Tibial nerve (tissue), 4 donors: ENCODE measurements around the gene FCER1G. TPM values are rescaled to one million over a fixed set of nuclear protein-coding genes. Genes with fewer than 3 reads are reported as not detected.

ENCODE experiments used
- DNase-seq, 2 donors: peaks; one replicate each; pipeline ENCODE4 v3.0.0-alpha.2; 2019; ENCODE audit warnings: low spot score in 2 of 2
- H3K27ac ChIP-seq, 4 donors: fragments of 200-600 bp; sonication (generic) in 3 of 4; one replicate each; pipeline ENCODE4 v1.5.1; 2017 to 2019; ENCODE audit warnings: mild to moderate bottlenecking in 1 of 4
- H3K27me3 ChIP-seq, 2 donors: fragments of 200-600 bp; sonication (generic) in 1 of 2; one replicate each; pipeline versions ENCODE4 v1.5.1 to v1.6.0; 2017 to 2019
- H3K36me3 ChIP-seq, 3 donors: fragments of 200-600 bp; sonication (generic); one replicate each; pipeline ENCODE4 v1.5.1; 2018 to 2019
- H3K4me1 ChIP-seq, 4 donors: fragments of 200-600 bp; sonication (generic) in 3 of 4; one replicate each; pipeline ENCODE4 v1.5.1; 2017 to 2019
- H3K4me3 ChIP-seq, 4 donors: fragments of 200-600 bp; sonication (generic) in 3 of 4; one replicate each; pipeline ENCODE4 v1.5.1; 2017 to 2019; ENCODE audit warnings: mild to moderate bottlenecking in 1 of 4, moderate library complexity in 1 of 4
- H3K9me3 ChIP-seq, 4 donors: fragments of 200-600 bp; sonication (generic) in 3 of 4; one replicate each; pipeline ENCODE4 v1.5.1; 2017 to 2019
- EP300 ChIP-seq, 2 donors: sonication (generic); formaldehyde crosslinking; IDR thresholded peaks; one replicate each; pipeline ENCODE4 v1.6.1; 2017; ENCODE audit warnings: antibody characterized with exemption in 2 of 2, mild to moderate bottlenecking in 1 of 2
- POLR2A ChIP-seq, 2 donors: fragments of 450-650 bp; IDR thresholded peaks; one replicate each; pipeline ENCODE4 v1.6.1; 2017; ENCODE audit warnings: antibody characterized with exemption in 2 of 2, mild to moderate bottlenecking in 2 of 2, moderate library complexity in 2 of 2
- WGBS, 2 donors: methylation state at CpG; one replicate each; pipeline ENCODE4 v1.1.5; 2018; 5-methylcytosine and 5-hydroxymethylcytosine counted together
- total RNA-seq, 4 donors: library from RNA; depleted of rRNA; stranded (reverse); fragments of >200 nt; gene quantifications; one replicate each; pipeline ENCODE4 v1.1.0, GENCODE V29; 2016
- TF ChIP-seq, protein P1 (sequence below), 5 experiments: fragments of 200-600 bp in 3 of 5; fragments of 450-650 bp in 2 of 5; sonication (generic) in 3 of 5; IDR thresholded peaks; one replicate each; pipeline ENCODE4 v1.5.1; 2016 to 2019; ENCODE audit warnings: antibody characterized with exemption in 5 of 5, mild to moderate bottlenecking in 3 of 5, moderate library complexity in 2 of 5

Gene FCER1G
- total RNA-seq, 4 donors from 2014 or later = 40.6 to 190 (median 50.9) TPM

DNA sequence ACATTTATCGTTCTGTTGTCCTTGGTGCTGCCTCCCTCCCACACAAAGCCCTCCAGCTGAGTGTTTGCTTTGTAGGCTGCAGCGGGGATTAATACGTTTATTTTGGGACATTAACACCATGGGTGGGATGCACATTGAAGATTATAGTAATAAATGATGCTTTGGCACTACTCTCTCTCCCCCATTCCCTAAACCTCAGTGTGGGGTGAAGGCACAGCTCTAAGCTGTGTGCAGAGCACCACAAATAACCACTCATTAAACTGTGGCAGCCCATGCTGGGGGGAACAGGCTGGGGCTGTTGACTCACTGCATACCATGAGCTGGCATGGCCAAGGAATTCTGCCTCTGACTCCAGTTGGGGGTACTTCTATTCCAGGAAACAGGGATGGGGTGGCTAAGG lies 51.1 kb downstream of the FCER1G start:
- Histone ChIP-seq H3K27ac (no peak overlapping the region), H3K36me3 (no peaks in the 10 kb centered on the region), H3K4me3 (no peak overlapping the region), H3K4me1 (no peaks in the 10 kb centered on the region), H3K9me3 (no peaks in the 10 kb centered on the region), H3K27me3 (no peaks in the 10 kb centered on the region)
- DNase-seq = no peak
- TF ChIP-seq EP300 (IDR thresholded peaks at IDR 0.05) (no peak), POLR2A (IDR thresholded peaks at IDR 0.05) (no peak)
- TF ChIP-seq, protein P1, sequence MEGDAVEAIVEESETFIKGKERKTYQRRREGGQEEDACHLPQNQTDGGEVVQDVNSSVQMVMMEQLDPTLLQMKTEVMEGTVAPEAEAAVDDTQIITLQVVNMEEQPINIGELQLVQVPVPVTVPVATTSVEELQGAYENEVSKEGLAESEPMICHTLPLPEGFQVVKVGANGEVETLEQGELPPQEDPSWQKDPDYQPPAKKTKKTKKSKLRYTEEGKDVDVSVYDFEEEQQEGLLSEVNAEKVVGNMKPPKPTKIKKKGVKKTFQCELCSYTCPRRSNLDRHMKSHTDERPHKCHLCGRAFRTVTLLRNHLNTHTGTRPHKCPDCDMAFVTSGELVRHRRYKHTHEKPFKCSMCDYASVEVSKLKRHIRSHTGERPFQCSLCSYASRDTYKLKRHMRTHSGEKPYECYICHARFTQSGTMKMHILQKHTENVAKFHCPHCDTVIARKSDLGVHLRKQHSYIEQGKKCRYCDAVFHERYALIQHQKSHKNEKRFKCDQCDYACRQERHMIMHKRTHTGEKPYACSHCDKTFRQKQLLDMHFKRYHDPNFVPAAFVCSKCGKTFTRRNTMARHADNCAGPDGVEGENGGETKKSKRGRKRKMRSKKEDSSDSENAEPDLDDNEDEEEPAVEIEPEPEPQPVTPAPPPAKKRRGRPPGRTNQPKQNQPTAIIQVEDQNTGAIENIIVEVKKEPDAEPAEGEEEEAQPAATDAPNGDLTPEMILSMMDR (IDR thresholded peaks at IDR 0.05) = no peak
- 22 to 33% methylated on average over 3 of the region's 3 CpGs for WGBS, 2 donors

DNA sequence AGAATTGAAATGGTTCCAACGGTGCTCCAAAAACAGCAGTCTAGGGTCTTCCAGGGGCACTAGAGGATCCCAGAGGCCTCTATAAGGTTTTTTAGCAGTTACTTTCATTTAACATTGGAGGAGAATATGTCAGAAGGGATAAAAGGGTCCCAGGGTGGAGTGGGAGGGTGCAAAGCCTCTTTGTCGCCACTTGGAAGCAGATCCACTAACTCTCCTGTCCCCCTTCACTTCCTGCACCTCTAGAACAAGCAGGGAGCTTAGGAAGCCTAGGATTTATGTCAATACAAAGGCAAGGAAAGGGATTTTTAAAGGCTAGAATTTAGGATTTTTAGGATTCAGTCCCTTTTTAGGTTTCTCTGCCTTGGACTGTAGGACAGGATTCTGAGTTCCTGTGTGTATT lies 51.7 kb downstream of the FCER1G start:
- no peaks in the 10 kb centered on the region for H3K27me3 ChIP-seq
- H3K9me3 ChIP-seq = no peaks in the 10 kb centered on the region
- TF ChIP-seq, protein P1 (IDR thresholded peaks at IDR 0.05) = no peak
- TF ChIP-seq EP300 (IDR thresholded peaks at IDR 0.05) (no peak), POLR2A (IDR thresholded peaks at IDR 0.05) (no peak)
- DNase-seq = no peak
- no peak overlapping the region for H3K27ac ChIP-seq
- 51 to 64% methylated on average over 2 of the region's 2 CpGs for WGBS, 2 donors
- H3K4me1 ChIP-seq = no peaks in the 10 kb centered on the region
- no peaks in the 10 kb centered on the region for H3K36me3 ChIP-seq
- H3K4me3 ChIP-seq = no peak overlapping the region

- Histone ChIP-seq H3K27me3 (no peaks in the 10 kb centered on the region), H3K36me3 (no peaks in the 10 kb centered on the region), H3K4me1 (no peaks in the 10 kb centered on the region), H3K9me3 (no peaks in the 10 kb centered on the region), H3K27ac (no peak overlapping the region), H3K4me3 (no peak overlapping the region)
- WGBS, 2 donors = 58 to 62% methylated on average over 3 of the region's 3 CpGs
- TF ChIP-seq, protein P1 (IDR thresholded peaks at IDR 0.05) = no peak
- no peak for TF ChIP-seq POLR2A (IDR thresholded peaks at IDR 0.05)
- no peak for DNase-seq
These were observed 52.2 kb downstream of the FCER1G start for GRCh38 chr1:161267321-161267720.

Other genes with a start within 250 kb of the FCER1G start
- 10 to 100 TPM in 3 of 4 donors, 1 to 10 TPM in 1; 6.9 to 23.1 (median 14.9) TPM for gene F11R, start 194.1 kb upstream of the FCER1G start, total RNA-seq
- 10 to 100 TPM; 15.7 to 46.9 (median 37.4) TPM for gene TSTD1, start 176.3 kb upstream of the FCER1G start, total RNA-seq
- 10 to 100 TPM; 59.4 to 66.1 (median 62.9) TPM for gene USF1, start 169.3 kb upstream of the FCER1G start, total RNA-seq
- gene ARHGAP30, start 145.4 kb upstream of the FCER1G start, total RNA-seq = 10 to 100 TPM in 2 of 4 donors, 1 to 10 TPM in 2; 6.1 to 14.1 (median 10.2) TPM
- not detected for gene NECTIN4, start 125.7 kb upstream of the FCER1G start, total RNA-seq
- gene KLHDC9, start 116.9 kb upstream of the FCER1G start, total RNA-seq = 10 to 100 TPM in 1 of 4 donors, 1 to 10 TPM in 3; 7.9 to 12.9 (median 9.1) TPM
- gene PFDN2, start 97.3 kb upstream of the FCER1G start, total RNA-seq = 10 to 100 TPM; 12.0 to 41.7 (median 39.8) TPM
- gene NIT1, start 97.2 kb upstream of the FCER1G start, total RNA-seq = 10 to 100 TPM; 26.4 to 43.0 (median 32.9) TPM
- gene DEDD, start 82.6 kb upstream of the FCER1G start, total RNA-seq = 10 to 100 TPM; 20.1 to 48.8 (median 27.0) TPM
- gene UFC1, start 61.3 kb upstream of the FCER1G start, total RNA-seq = 10 to 100 TPM; 34.1 to 51.5 (median 37.6) TPM
- 10 to 100 TPM; 12.9 to 53.1 (median 20.6) TPM for gene USP21, start 55.8 kb upstream of the FCER1G start, total RNA-seq
- gene PPOX, start 48.9 kb upstream of the FCER1G start, total RNA-seq = 10 to 100 TPM; 25.6 to 39.3 (median 26.5) TPM
- 10 to 100 TPM; 18.8 to 41.4 (median 24.3) TPM for gene B4GALT3, start 37.8 kb upstream of the FCER1G start, total RNA-seq
- 10 to 100 TPM in 3 of 4 donors, 1 to 10 TPM in 1; 9.0 to 54.9 (median 19.5) TPM for gene ADAMTS4, start 16.2 kb upstream of the FCER1G start, total RNA-seq
- gene NDUFS2, start 12.9 kb upstream of the FCER1G start, total RNA-seq = 100 to 1,000 TPM in 2 of 4 donors, 10 to 100 TPM in 2; 73.0 to 118 (median 103) TPM
- not detected for gene APOA2, start 8.3 kb downstream of the FCER1G start, total RNA-seq
- gene TOMM40L, start 10.8 kb downstream of the FCER1G start, total RNA-seq = 10 to 100 TPM in 1 of 4 donors, 1 to 10 TPM in 3; 4.3 to 13.8 (median 8.0) TPM
- not detected for gene NR1I3, start 22.9 kb downstream of the FCER1G start, total RNA-seq
- gene PCP4L1, start 43.5 kb downstream of the FCER1G start, total RNA-seq = 1 to 10 TPM in 1 of 4 donors, under 1 TPM in 1, not detected in 2; 0.42 to 1.2 TPM
- 1,000 to 10,000 TPM in 3 of 4 donors, 100 to 1,000 TPM in 1; 570 to 1,776 (median 1,657) TPM for gene MPZ, start 94.7 kb downstream of the FCER1G start, total RNA-seq
- gene SDHC, start 99.1 kb downstream of the FCER1G start, total RNA-seq = 100 to 1,000 TPM in 1 of 4 donors, 10 to 100 TPM in 3; 27.9 to 144 (median 48.4) TPM
- gene CFAP126, start 152.6 kb downstream of the FCER1G start, total RNA-seq = under 1 TPM in 1 of 4 donors, not detected in 3; 0.90 TPM